Measurements from ENCODE around the gene SPON2.

Gene SPON2

GRCh38 chr4:1139860-1140259, 32.5 kb downstream of the SPON2 start:
- no peak for DNase-seq (ENCODE audit: extremely low spot score)
- ChIA-PET CTCF (no interaction called here), POLR2A (no interaction called here)
- TF ChIP-seq FOXM1 (IDR thresholded peaks at IDR 0.05; ENCODE audit: borderline replicate concordance) (no peak), LEF1 (IDR thresholded peaks at IDR 0.05; ENCODE audit: borderline replicate concordance) (no peak), NFRKB (IDR thresholded peaks at IDR 0.05) (no peak), BHLHE40 (IDR thresholded peaks at IDR 0.05; ENCODE audit: borderline replicate concordance) (no peak), FOXK2 (IDR thresholded peaks at IDR 0.05) (no peak), ELF4 (IDR thresholded peaks at IDR 0.05) (no peak), TARDBP (IDR thresholded peaks at IDR 0.05) (no peak), PKNOX1 (IDR thresholded peaks at IDR 0.05) (no peak), L3MBTL2 (conservative IDR thresholded peaks at IDR 0.05) (no peak), SP1 (IDR thresholded peaks at IDR 0.05) (no peak), FOXA1 (IDR thresholded peaks at IDR 0.05) (no peak), ARNT (IDR thresholded peaks at IDR 0.05) (no peak), ZNF384 (IDR thresholded peaks at IDR 0.05) (no peak), HDGF (IDR thresholded peaks at IDR 0.05; ENCODE audit: borderline replicate concordance) (no peak)

- POLR2A ChIA-PET = no interaction called here
- TF ChIP-seq ZNF384 (IDR thresholded peaks at IDR 0.05) = no peak
- TF ChIP-seq NFRKB (IDR thresholded peaks at IDR 0.05) = no peak
- TF ChIP-seq LEF1 (IDR thresholded peaks at IDR 0.05; ENCODE audit: borderline replicate concordance) = no peak
- no peak for TF ChIP-seq ELF4 (IDR thresholded peaks at IDR 0.05)
- TF ChIP-seq FOXA1 (IDR thresholded peaks at IDR 0.05) = no peak
- no peak for TF ChIP-seq FOXM1 (IDR thresholded peaks at IDR 0.05; ENCODE audit: borderline replicate concordance)
- DNase-seq (ENCODE audit: extremely low spot score) = no peak
- CTCF ChIA-PET = no interaction called here
These were observed 34.5 kb downstream of the SPON2 start for GRCh38 chr4:1137850-1138249.

- no peak for TF ChIP-seq FOXM1 (IDR thresholded peaks at IDR 0.05; ENCODE audit: borderline replicate concordance)
- no peak for TF ChIP-seq ARNT (IDR thresholded peaks at IDR 0.05)
- no peak for TF ChIP-seq FOXK2 (IDR thresholded peaks at IDR 0.05)
- no peak for TF ChIP-seq FOXA1 (IDR thresholded peaks at IDR 0.05)
- no peak for TF ChIP-seq SP1 (IDR thresholded peaks at IDR 0.05)
- TF ChIP-seq PKNOX1 (IDR thresholded peaks at IDR 0.05) = no peak
- TF ChIP-seq CTBP1 (IDR thresholded peaks at IDR 0.05; ENCODE audit: borderline replicate concordance) = no peak
- no peak for TF ChIP-seq BHLHE40 (IDR thresholded peaks at IDR 0.05; ENCODE audit: borderline replicate concordance)
- no peak for TF ChIP-seq HDGF (IDR thresholded peaks at IDR 0.05; ENCODE audit: borderline replicate concordance)
- TF ChIP-seq ELF4 (IDR thresholded peaks at IDR 0.05) = no peak
- no peak for TF ChIP-seq L3MBTL2 (conservative IDR thresholded peaks at IDR 0.05)
- POLR2A ChIA-PET = no interaction called here
- CTCF ChIA-PET = interaction anchor here (0.6 kb wide), 1 partner anchor 214 kb away, joined by 3 read pairs; no protein-coding TSS in a partner anchor
- DNase-seq (ENCODE audit: extremely low spot score) = no peak
These were observed 35.2 kb downstream of the SPON2 start for GRCh38 chr4:1137063-1137776.

- TF ChIP-seq PKNOX1 (IDR thresholded peaks at IDR 0.05) = no peak
- no peak for TF ChIP-seq FOXA1 (IDR thresholded peaks at IDR 0.05)
- no peak for TF ChIP-seq FOXK2 (IDR thresholded peaks at IDR 0.05)
- no peak for TF ChIP-seq ELF4 (IDR thresholded peaks at IDR 0.05)
- TF ChIP-seq NFRKB (IDR thresholded peaks at IDR 0.05) = no peak
- ChIA-PET CTCF (no interaction called here), POLR2A (no interaction called here)
- no peak for DNase-seq (ENCODE audit: extremely low spot score)
These were observed 36.3 kb downstream of the SPON2 start for GRCh38 chr4:1136048-1136447.

- TF ChIP-seq ZNF384 (IDR thresholded peaks at IDR 0.05) (no peak), L3MBTL2 (conservative IDR thresholded peaks at IDR 0.05) (no peak), CTBP1 (IDR thresholded peaks at IDR 0.05; ENCODE audit: borderline replicate concordance) (no peak), PKNOX1 (IDR thresholded peaks at IDR 0.05) (no peak), BHLHE40 (IDR thresholded peaks at IDR 0.05; ENCODE audit: borderline replicate concordance) (no peak), SP1 (IDR thresholded peaks at IDR 0.05) (no peak), ARNT (IDR thresholded peaks at IDR 0.05) (no peak), TARDBP (IDR thresholded peaks at IDR 0.05) (no peak), HDGF (IDR thresholded peaks at IDR 0.05; ENCODE audit: borderline replicate concordance) (no peak), LEF1 (IDR thresholded peaks at IDR 0.05; ENCODE audit: borderline replicate concordance) (no peak), FOXA1 (IDR thresholded peaks at IDR 0.05) (no peak), FOXM1 (IDR thresholded peaks at IDR 0.05; ENCODE audit: borderline replicate concordance) (no peak), FOXK2 (IDR thresholded peaks at IDR 0.05) (no peak), NFRKB (IDR thresholded peaks at IDR 0.05) (no peak), SUZ12 (IDR thresholded peaks at IDR 0.05) (no peak), ELF4 (IDR thresholded peaks at IDR 0.05) (no peak)
- DNase-seq (ENCODE audit: extremely low spot score) = no peak
- POLR2A ChIA-PET = no interaction called here
- CTCF ChIA-PET = interaction anchor here (0.7 kb wide), 1 partner anchor 217 kb away, joined by 3 read pairs; no protein-coding TSS in a partner anchor
These were observed 39.4 kb downstream of the SPON2 start for GRCh38 chr4:1133033-1133432.

Measured in HEK293T (cell line).